Kidney (tissue), 14 donors: Measurements from ENCODE around the gene C2CD2. TPM values are rescaled to one million over a fixed set of nuclear protein-coding genes. Genes with fewer than 3 reads are reported as not detected.

Experiments
- DNase-seq, 5 donors: peaks; one replicate each; pipeline ENCODE4 v3.0.0-alpha.2; 2013 to 2020
- FAIRE-seq: peaks from 2 replicates; lab custom pipeline; 2012; peaks lifted over from hg19 to GRCh38; lab: Jason Lieb, UNC
- H3K27ac ChIP-seq, 2 donors: one replicate each; pipeline ENCODE4 v1.7.0; 2013; ENCODE audit warnings: low read depth in 2 of 2, low read length in 2 of 2, inconsistent platforms in 1 of 2
- H3K27me3 ChIP-seq: one replicate; pipeline ENCODE4 v1.7.1; 2013; ENCODE audit warnings: low read length, inconsistent platforms; ENCODE audit not compliant: control insufficient read depth, insufficient read depth
- H3K36me3 ChIP-seq, 3 donors: one replicate each; pipeline versions ENCODE4 v1.7.0 to v1.7.1; 2013; ENCODE audit warnings: low read length in 3 of 3, control low read depth in 1 of 3, inconsistent platforms in 1 of 3; ENCODE audit not compliant: insufficient read depth in 3 of 3, control insufficient read depth in 2 of 3
- H3K4me1 ChIP-seq, 3 donors: one replicate each; pipeline versions ENCODE4 v1.7.0 to v1.7.1; 2013; ENCODE audit warnings: low read length in 3 of 3, inconsistent platforms in 1 of 3, low read depth in 1 of 3; ENCODE audit not compliant: control insufficient read depth in 2 of 3, insufficient read depth in 2 of 3
- H3K4me3 ChIP-seq, 3 donors: one replicate each; pipeline versions ENCODE4 v1.7.0 to v1.8.1; 2013; ENCODE audit warnings: low read length in 3 of 3, control low read depth in 1 of 3, inconsistent platforms in 1 of 3
- H3K9ac ChIP-seq, 3 donors: one replicate each; pipeline versions ENCODE4 v1.7.0 to v1.7.1; 2013; ENCODE audit warnings: low read length in 3 of 3, control low read depth in 1 of 3, inconsistent platforms in 1 of 3
- H3K9me3 ChIP-seq, 3 donors: one replicate each; pipeline versions ENCODE4 v1.7.0 to v1.7.1; 2013; ENCODE audit warnings: low read length in 3 of 3, control low read depth in 1 of 3, inconsistent platforms in 1 of 3; ENCODE audit not compliant: control insufficient read depth in 2 of 3, insufficient read depth in 1 of 3
- CTCF ChIP-seq: IDR thresholded peaks from 3 replicates; pipeline ENCODE4 v1.5.1; 2012; ENCODE audit warnings: mild to moderate bottlenecking, moderate library complexity, borderline replicate concordance; ENCODE audit not compliant: insufficient read depth; ENCODE audit errors: extremely low read depth
- intact Hi-C: fragments of 100-400 bp; cut with DNase I; formaldehyde crosslinking; loops from one replicate; pipeline ENCODE4 v1.11.1; 2022
- polyA plus RNA-seq: library from polyadenylated mRNA; stranded (reverse); fragments of 350-450 nt; fragmentation: Illumina TruSeq; extraction: RNeasy Lipid Tissue Mini Kit (QIAGEN cat#74804); gene quantifications from one replicate; pipeline ENCODE4 v1.2.3, GENCODE V29; 2014; ENCODE audit warnings: low read depth, low replicate concordance; ENCODE audit not compliant: insufficient read depth
- total RNA-seq: library from RNA; stranded (reverse); fragmentation: NEBNext Ultra II Directional; extraction: Animal tissue kit (Norgen Biotek cat#: 25700); gene quantifications from one replicate; pipeline ENCODE4 v1.2.1, GENCODE V29; 2021
- donor health status: control.
- donor health status: control.
- donor health status: control.
- donor health status: control.
- donor health status: control.
- donor health status: DM: yes; HTN: yes; CAD: no.
- donor health status: Normal renal cell carcinoma (clear cell type).

C2CD2 gene
- total and polyA plus RNA-seq, 2 donors from 2014 or later = 7.6 to 25.6 TPM

GRCh38 chr21:41907496-41908258, 46.1 kb downstream of the C2CD2 start:
- no peak overlapping the region for H3K9ac ChIP-seq
- intact Hi-C loops = no loop called here
- no peaks in the 10 kb centered on the region for H3K9me3 ChIP-seq
- H3K4me1 ChIP-seq = no peaks in the 10 kb centered on the region
- TF ChIP-seq CTCF = no peak
- no peak overlapping the region for H3K4me3 ChIP-seq
- DNase-seq = no peak
- H3K36me3 ChIP-seq = peaks cover 0 to 17% (median 5%) of the 10 kb centered on the region in 3 donors
- no peak for FAIRE-seq
- H3K27me3 ChIP-seq = no peaks in the 10 kb centered on the region
- H3K27ac ChIP-seq = no peak overlapping the region

- Histone ChIP-seq H3K4me1 (no peaks in the 10 kb centered on the region), H3K36me3 (peaks cover 0 to 17% (median 5%) of the 10 kb centered on the region in 3 donors), H3K9me3 (no peaks in the 10 kb centered on the region), H3K9ac (no peak overlapping the region), H3K4me3 (no peak overlapping the region), H3K27me3 (no peaks in the 10 kb centered on the region), H3K27ac (no peak overlapping the region)
- intact Hi-C loops = no loop called here
- DNase-seq (no peak), FAIRE-seq (no peak)
- TF ChIP-seq CTCF = no peak
These were observed 47.0 kb downstream of the C2CD2 start for GRCh38 chr21:41906770-41907169.

- Histone ChIP-seq H3K27ac (no peak overlapping the region), H3K9me3 (no peaks in the 10 kb centered on the region), H3K36me3 (peaks cover 0 to 17% (median 6%) of the 10 kb centered on the region in 3 donors), H3K4me1 (no peaks in the 10 kb centered on the region), H3K9ac (no peak overlapping the region), H3K27me3 (no peaks in the 10 kb centered on the region), H3K4me3 (no peak overlapping the region)
- no peak for FAIRE-seq
- DNase-seq = no peak
- intact Hi-C loops = no loop called here
- no peak for TF ChIP-seq CTCF
These were observed 50.1 kb downstream of the C2CD2 start for GRCh38 chr21:41903559-41904351.
